Measurements from ENCODE around the gene STAM2. TPM values are rescaled to one million over a fixed set of nuclear protein-coding genes. Genes with fewer than 3 reads are reported as not detected.

STAM2 gene
- total and polyA plus RNA-seq, 2 of the 13 experiments (the other 11 are each of a cell fraction or from before 2014, with no cell fraction given) = 14.7 to 24.1 TPM

- no TSS peak for BruUV-seq (replicated peaks)
- Histone ChIP-seq H3K9me3 (ENCODE audit: low read length) (no peaks in the 10 kb centered on the region), H3K4me2 (ENCODE audit: low read depth, low read length) (no peak overlapping the region), H3K4me3 (replicated peaks in 1 of 3; ENCODE audit: insufficient read depth in 1 of 3, low read depth in 2 of 3, low read length in 3 of 3) (no peak overlapping the region), H4K20me1 (ENCODE audit: insufficient read depth, low read length) (no peaks in the 10 kb centered on the region), H2AFZ (ENCODE audit: low read length) (no peak overlapping the region), H3K27me3 (ENCODE audit: control insufficient read depth in 1 of 2, insufficient read depth in 2 of 2, low read length in 2 of 2) (no peaks in the 10 kb centered on the region), H3K79me2 (ENCODE audit: insufficient read depth, low read length) (peaks cover 45% of the 10 kb centered on the region), H3K36me3 (replicated peaks in 1 of 2; ENCODE audit: control insufficient read depth in 1 of 2, insufficient read depth in 2 of 2, low read length in 2 of 2) (no peaks in the 10 kb centered on the region), H3K27ac (ENCODE audit: extremely low read length, insufficient read depth, low read length) (no peak overlapping the region), H3K4me1 (ENCODE audit: insufficient read depth, low read length) (peaks cover 24% of the 10 kb centered on the region), H3K9ac (ENCODE audit: insufficient read depth, low read depth, low read length) (no peak overlapping the region)
- DNase-seq (ENCODE audit: low spot score) (no peak), ATAC-seq (no peak), FAIRE-seq (no peak)
- ChIA-PET POLR2A (no interaction called here), CTCF (ENCODE audit: low intra/inter-chr PET ratio, low total read pairs) (no interaction called here)
- in situ Hi-C loops (cut with HindIII; ENCODE audit: extremely low pct_ligation_motif_present, low pct_unique_long_range_greater_than_20kb) = no loop called here
- 97% methylated on average over 3 of the region's 3 CpGs for WGBS (ENCODE audit: low lambda C conversion rate)
- intact Hi-C loops (cut with micrococcal nuclease; ENCODE audit: unreplicated experiment) = no loop called here
- TF ChIP-seq THRA (CRISPR knock-in tag; IDR thresholded peaks at IDR 0.05; ENCODE audit: borderline replicate concordance) (no peak), SETDB1 (CRISPR knock-in tag; IDR thresholded peaks at IDR 0.05; ENCODE audit: borderline replicate concordance) (no peak), TBX2 (CRISPR knock-in tag; IDR thresholded peaks at IDR 0.05; ENCODE audit: borderline replicate concordance) (no peak), NR2F1 (CRISPR knock-in tag; IDR thresholded peaks at IDR 0.05) (no peak), SIN3B (IDR thresholded peaks at IDR 0.05; ENCODE audit: low read length) (no peak), ZNF329 (CRISPR knock-in tag; IDR thresholded peaks at IDR 0.05; ENCODE audit: low read depth) (no peak), ZNF747 (CRISPR knock-in tag; IDR thresholded peaks at IDR 0.05; ENCODE audit: borderline replicate concordance) (no peak), ZNF557 (CRISPR knock-in tag; IDR thresholded peaks at IDR 0.05) (no peak), ZNF576 (CRISPR knock-in tag; IDR thresholded peaks at IDR 0.05) (no peak), SRSF1 (optimal IDR thresholded peaks at IDR 0.05; ENCODE audit: low read depth, low read length) (no peak), TSC22D2 (CRISPR knock-in tag; IDR thresholded peaks at IDR 0.05; ENCODE audit: borderline replicate concordance) (no peak), ZIK1 (CRISPR knock-in tag; IDR thresholded peaks at IDR 0.05; ENCODE audit: borderline replicate concordance, low read depth) (no peak), KIAA2018 (CRISPR knock-in tag; IDR thresholded peaks at IDR 0.05; ENCODE audit: borderline replicate concordance) (no peak), ERF (CRISPR knock-in tag; IDR thresholded peaks at IDR 0.05) (no peak), ZNF558 (CRISPR knock-in tag; IDR thresholded peaks at IDR 0.05; ENCODE audit: borderline replicate concordance) (no peak)
These were observed 8.9 kb downstream of the STAM2 start for GRCh38 chr2:152166633-152167032.
